MM.1S (cell line): Measurements from ENCODE around the gene EPHA6.

Experiments used
- CTCF ChIP-seq: fragments of 300-600 bp; sonication (generic); IDR thresholded peaks from 2 replicates; pipeline ENCODE4 v1.5.1; 2016; ENCODE audit warnings: antibody characterized with exemption, low read length, mixed read lengths
- EZH2 ChIP-seq: fragments of 300-600 bp; sonication (generic); optimal IDR thresholded peaks from 2 replicates; pipeline ENCODE3; 2017; ENCODE audit warnings: low read depth, mild to moderate bottlenecking, antibody characterized with exemption, low read length, mixed read lengths

DNA sequence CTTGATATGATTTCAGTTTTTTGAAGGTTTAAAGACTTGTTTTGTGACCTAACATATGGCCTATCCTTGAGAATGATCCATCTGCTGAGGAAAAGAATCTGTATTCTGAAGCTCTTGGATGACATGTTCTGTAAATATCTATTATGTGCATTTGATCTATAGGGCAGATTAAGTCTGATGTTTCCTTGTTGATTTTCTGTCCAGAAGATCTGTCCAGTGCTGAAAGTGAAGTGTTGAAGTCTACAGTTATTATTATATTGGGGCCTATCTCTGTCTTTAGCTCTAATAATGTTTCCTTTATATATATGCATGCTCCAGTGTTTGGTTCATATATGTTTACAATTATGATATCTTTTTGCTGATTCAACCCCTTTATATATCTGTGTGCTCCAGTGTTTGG lies 362.8 kb downstream of the EPHA6 start:
- no peak for TF ChIP-seq CTCF
- no peak for TF ChIP-seq EZH2
